CD8-positive, alpha-beta memory T cell (primary cell): ENCODE data around the gene TRIM44. TPM values are rescaled to one million over a fixed set of nuclear protein-coding genes. Genes with fewer than 3 reads are reported as not detected.
A peak's percentile ranks its signal among the peaks of the same experiment; 100 is the strongest.

ENCODE experiments used
- CTCF ChIA-PET: fragments of 350-600 bp; sonication (Branson Sonifier 250); formaldehyde crosslinking; loops from one replicate; lab custom pipeline; 2021; ENCODE audit warnings: antibody characterized with exemption; lab: Charles Lee
- POLR2A ChIA-PET: fragments of 350-600 bp; sonication (Branson Sonifier 250); formaldehyde crosslinking; loops from one replicate; lab custom pipeline; 2021; ENCODE audit warnings: antibody characterized with exemption; lab: Charles Lee
- DNase-seq, 5 donors: peaks; one replicate each; pipeline versions ENCODE4 v3.0.0 to v3.0.0-alpha.2; 2020 to 2022; ENCODE audit warnings: mixed read lengths in 1 of 5
- H3K27ac ChIP-seq: one replicate; pipeline ENCODE4 v1.7.0; 2013; ENCODE audit warnings: low read depth, mild to moderate bottlenecking, low read length, moderate library complexity
- H3K27me3 ChIP-seq: 2 replicates; pipeline ENCODE4 v1.7.0; 2013; ENCODE audit warnings: low read length, mild to moderate bottlenecking; ENCODE audit not compliant: insufficient read depth, poor library complexity, severe bottlenecking
- H3K36me3 ChIP-seq: 2 replicates; pipeline ENCODE4 v1.7.0; 2013; ENCODE audit warnings: mild to moderate bottlenecking, low read length, moderate library complexity; ENCODE audit not compliant: insufficient read depth
- H3K4me1 ChIP-seq: 2 replicates; pipeline ENCODE4 v1.7.0; 2013; ENCODE audit warnings: mild to moderate bottlenecking, low read length, moderate library complexity; ENCODE audit not compliant: insufficient read depth
- H3K4me3 ChIP-seq: 2 replicates; pipeline ENCODE4 v1.7.0; 2013; ENCODE audit warnings: mild to moderate bottlenecking, low read length
- H3K9me3 ChIP-seq: 2 replicates; pipeline ENCODE4 v1.7.0; 2013; ENCODE audit warnings: mild to moderate bottlenecking, low read length
- H3K27ac Mint-ChIP-seq, 8 donors: one replicate each; pipeline ENCODE4 v1.8.0; 2020 to 2021; ENCODE audit warnings: mixed read lengths in 8 of 8, mild to moderate bottlenecking in 6 of 8, inconsistent platforms in 3 of 8, moderate library complexity in 3 of 8
- H3K27me3 Mint-ChIP-seq, 2 donors: one replicate each; pipeline ENCODE4 v1.8.0; 2020 to 2021; ENCODE audit warnings: mixed read lengths in 2 of 2, mild to moderate bottlenecking in 1 of 2, moderate library complexity in 1 of 2
- H3K36me3 Mint-ChIP-seq, 3 donors: one replicate each; pipeline ENCODE4 v1.8.0; 2020 to 2021; ENCODE audit warnings: mixed read lengths in 3 of 3, inconsistent platforms in 1 of 3, mild to moderate bottlenecking in 1 of 3
- H3K4me1 Mint-ChIP-seq, 3 donors: one replicate each; pipeline ENCODE4 v1.8.0; 2020 to 2021; ENCODE audit warnings: mixed read lengths in 3 of 3, inconsistent platforms in 1 of 3, mild to moderate bottlenecking in 1 of 3
- H3K4me3 Mint-ChIP-seq, 7 donors: one replicate each; pipeline ENCODE4 v1.8.0; 2020 to 2021; ENCODE audit warnings: mixed read lengths in 7 of 7, mild to moderate bottlenecking in 6 of 7, moderate library complexity in 4 of 7, inconsistent platforms in 2 of 7
- H3K9me3 Mint-ChIP-seq, 5 donors: one replicate each; pipeline ENCODE4 v1.8.0; 2020 to 2022; ENCODE audit warnings: mixed read lengths in 5 of 5, mild to moderate bottlenecking in 3 of 5, moderate library complexity in 2 of 5, inconsistent platforms in 1 of 5
- polyA plus RNA-seq: library from polyadenylated mRNA; unstranded; fragments of 300-500 nt; fragmentation: Illumina TruSeq; gene quantifications from one replicate; pipeline ENCODE4 v1.2.3, GENCODE V29; 2021
- total RNA-seq, 2 experiments: library from RNA; stranded (reverse); gene quantifications; one replicate each; pipeline ENCODE4 v1.2.3, GENCODE V29; 2021

The TRIM44 gene
- total and polyA plus RNA-seq, 3 experiments from 2014 or later = 36.8 to 40.4 (median 40.4) TPM

DNA sequence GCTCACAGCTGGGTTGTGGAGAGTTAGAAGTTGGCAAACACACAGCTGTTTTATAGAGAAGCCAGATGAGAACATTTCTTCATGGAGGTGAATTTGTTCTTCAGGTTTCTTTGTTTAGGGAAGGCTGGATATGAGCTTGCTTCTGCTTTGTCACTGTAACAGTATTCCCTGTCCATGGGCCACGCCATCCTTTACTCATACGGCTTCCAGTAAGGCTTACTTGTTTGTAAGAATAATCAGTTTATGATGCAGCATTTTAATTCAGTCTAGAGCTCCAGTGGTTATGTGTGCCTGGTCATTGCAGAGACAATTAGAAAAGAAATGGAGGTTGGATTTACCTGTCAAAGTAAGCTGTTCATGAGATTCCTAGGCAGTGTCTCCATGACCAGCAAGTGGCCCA, 131.8 kb downstream of the TRIM44 start:
- no peak for DNase-seq
- Mint-ChIP-seq H3K4me1 (peaks cover 14 to 37% (median 26%) of the 10 kb centered on the region in 3 donors), H3K27ac (no peak overlapping the region), H3K36me3 (peaks cover under 1 to 23% (median 16%) of the 10 kb centered on the region in 3 donors), H3K4me3 (no peak overlapping the region), H3K9me3 (no peaks in the 10 kb centered on the region), H3K27me3 (no peaks in the 10 kb centered on the region)
- H3K27me3 ChIP-seq = no peaks in the 10 kb centered on the region
- ChIA-PET POLR2A (no interaction called here), CTCF (interaction anchor here (0.9 to 1.9 kb wide), 3 partner anchors 15 to 28 kb away, joined by 3 to 6 read pairs (median 3); no protein-coding TSS in a partner anchor)
- H3K36me3 ChIP-seq = no peaks in the 10 kb centered on the region
- H3K4me1 ChIP-seq = no peaks in the 10 kb centered on the region
- no peak overlapping the region for H3K27ac ChIP-seq
- no peak overlapping the region for H3K4me3 ChIP-seq
- H3K9me3 ChIP-seq = no peaks in the 10 kb centered on the region

DNA sequence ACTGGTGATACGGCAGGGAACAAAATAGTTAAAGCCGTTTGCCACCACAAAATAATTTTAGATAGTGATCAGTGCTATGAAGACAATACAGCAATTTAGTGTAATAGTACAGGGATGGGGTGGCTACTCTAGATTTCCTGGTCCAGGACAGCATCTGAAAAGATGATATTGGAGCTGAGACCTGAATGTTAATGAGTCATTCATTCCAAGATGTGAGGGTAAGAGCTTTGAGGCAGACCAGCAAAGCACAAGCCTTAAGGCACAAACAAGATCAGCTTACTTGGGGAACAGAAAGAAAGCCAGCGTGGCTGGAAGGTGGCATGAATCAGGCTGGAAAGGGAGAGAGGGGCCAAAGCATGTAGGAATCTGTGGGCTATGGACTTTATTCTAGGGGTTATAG, 132.3 kb downstream of the TRIM44 start:
- Mint-ChIP-seq H3K4me3 (no peak overlapping the region), H3K4me1 (peaks cover 17 to 37% (median 31%) of the 10 kb centered on the region in 3 donors), H3K36me3 (peaks cover 5 to 23% (median 16%) of the 10 kb centered on the region in 3 donors), H3K27ac (no peak overlapping the region), H3K9me3 (no peaks in the 10 kb centered on the region), H3K27me3 (no peaks in the 10 kb centered on the region)
- H3K4me1 ChIP-seq = no peaks in the 10 kb centered on the region
- H3K27ac ChIP-seq = no peak overlapping the region
- H3K27me3 ChIP-seq = no peaks in the 10 kb centered on the region
- no peak overlapping the region for H3K4me3 ChIP-seq
- ChIA-PET CTCF (interaction anchor here (1.0 to 1.9 kb wide), 2 partner anchors 18 to 27 kb away, joined by 3 to 6 read pairs; no protein-coding TSS in a partner anchor), POLR2A (no interaction called here)
- no peaks in the 10 kb centered on the region for H3K9me3 ChIP-seq
- no peaks in the 10 kb centered on the region for H3K36me3 ChIP-seq
- DNase-seq = no peak

DNA sequence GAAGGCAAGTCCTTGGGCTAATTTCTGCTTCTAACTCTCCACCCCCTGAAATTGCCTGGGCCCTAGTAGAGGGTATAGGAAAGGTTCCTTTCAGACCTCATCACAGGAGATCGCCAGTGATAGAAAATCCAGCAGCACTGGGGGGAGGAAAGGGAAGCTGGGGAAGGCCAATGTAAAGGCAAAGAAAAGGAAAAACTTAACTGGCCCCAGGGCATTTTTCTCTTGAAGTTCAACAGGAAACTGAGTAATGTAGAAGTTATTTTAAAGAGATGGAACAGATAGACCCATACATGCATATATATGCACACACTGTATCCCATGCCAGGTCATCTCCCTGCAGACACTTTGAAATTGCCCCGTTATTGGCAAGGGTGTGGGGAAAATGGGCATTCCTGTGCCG, 134.0 kb downstream of the TRIM44 start:
- no peaks in the 10 kb centered on the region for H3K9me3 Mint-ChIP-seq
- Histone ChIP-seq H3K4me3 (no peak overlapping the region), H3K36me3 (no peaks in the 10 kb centered on the region), H3K4me1 (no peaks in the 10 kb centered on the region), H3K9me3 (no peaks in the 10 kb centered on the region), H3K27ac (no peak overlapping the region), H3K27me3 (no peaks in the 10 kb centered on the region)
- H3K36me3 Mint-ChIP-seq = peaks cover 8 to 18% (median 12%) of the 10 kb centered on the region in 3 donors
- no peak overlapping the region for H3K27ac Mint-ChIP-seq
- peaks cover 15 to 41% (median 33%) of the 10 kb centered on the region in 3 donors for H3K4me1 Mint-ChIP-seq
- H3K27me3 Mint-ChIP-seq = peaks cover 0 to 1% of the 10 kb centered on the region in 2 donors
- ChIA-PET CTCF (no interaction called here), POLR2A (interaction anchor here (0.5 kb wide), 1 partner anchor 25 kb away, joined by 5 read pairs; no protein-coding TSS in a partner anchor)
- no peak overlapping the region for H3K4me3 Mint-ChIP-seq
- DNase-seq = no peak

DNA sequence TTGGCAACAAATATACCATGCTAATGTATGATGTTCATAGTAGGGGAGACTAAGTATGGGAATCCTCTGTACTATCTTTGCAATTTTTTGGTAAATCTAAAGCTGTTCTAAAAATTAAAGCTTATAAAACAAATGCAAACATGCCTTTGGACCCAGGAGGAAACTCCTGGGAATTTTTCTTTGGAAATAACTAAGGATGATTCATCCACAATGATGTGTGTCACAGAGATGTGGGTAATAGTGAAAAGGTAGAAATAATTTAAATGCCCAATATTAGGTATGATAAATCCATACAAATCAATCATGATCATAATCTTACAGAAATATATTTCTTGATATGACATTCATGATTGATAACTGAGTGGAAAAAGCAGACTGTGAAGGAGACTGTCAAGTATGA, 135.8 kb downstream of the TRIM44 start:
- CTCF ChIA-PET = no interaction called here

DNA sequence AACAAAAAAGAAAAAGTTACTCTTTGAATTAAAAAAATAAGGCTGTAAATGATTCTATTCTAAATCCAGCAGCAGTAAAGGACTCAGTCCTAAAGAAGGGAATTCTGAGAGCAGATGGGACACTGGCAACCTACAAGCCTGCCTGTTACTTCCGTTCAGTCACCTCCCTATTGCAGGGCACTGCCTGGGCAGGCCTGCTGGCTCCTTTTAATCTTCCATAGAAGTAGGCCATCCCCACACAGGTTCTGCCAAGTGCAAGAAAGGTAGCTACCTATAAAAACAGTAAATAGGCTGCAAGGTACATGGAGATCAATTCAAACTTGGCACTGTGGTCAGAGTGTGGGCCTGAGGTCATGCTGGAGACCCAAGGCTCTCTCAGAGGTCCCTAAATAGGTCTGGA, 136.4 kb downstream of the TRIM44 start:
- Histone ChIP-seq H3K4me3 (no peak overlapping the region), H3K4me1 (no peaks in the 10 kb centered on the region), H3K27ac (no peak overlapping the region), H3K27me3 (no peaks in the 10 kb centered on the region), H3K36me3 (no peaks in the 10 kb centered on the region), H3K9me3 (no peaks in the 10 kb centered on the region)
- ChIA-PET POLR2A (no interaction called here), CTCF (no interaction called here)
- H3K27me3 Mint-ChIP-seq = peaks cover 0 to 1% of the 10 kb centered on the region in 2 donors
- peak overlapping the region in 1 of 7 donors; percentile 32 for H3K4me3 Mint-ChIP-seq
- DNase-seq = no peak
- H3K9me3 Mint-ChIP-seq = no peaks in the 10 kb centered on the region
- no peak overlapping the region for H3K27ac Mint-ChIP-seq
- peaks cover 8 to 14% (median 12%) of the 10 kb centered on the region in 3 donors for H3K36me3 Mint-ChIP-seq
- H3K4me1 Mint-ChIP-seq = peaks cover 15 to 32% (median 21%) of the 10 kb centered on the region in 3 donors

More for the DNA sequence above, 135.8 kb downstream of the TRIM44 start:
- no peak overlapping the region for H3K4me3 Mint-ChIP-seq
- Histone ChIP-seq H3K36me3 (no peaks in the 10 kb centered on the region), H3K4me3 (no peak overlapping the region), H3K4me1 (no peaks in the 10 kb centered on the region), H3K27ac (no peak overlapping the region), H3K9me3 (no peaks in the 10 kb centered on the region), H3K27me3 (no peaks in the 10 kb centered on the region)
- peaks cover 15 to 32% (median 21%) of the 10 kb centered on the region in 3 donors for H3K4me1 Mint-ChIP-seq
- H3K27ac Mint-ChIP-seq = no peak overlapping the region
- POLR2A ChIA-PET = no interaction called here
- peaks cover 0 to 1% of the 10 kb centered on the region in 2 donors for H3K27me3 Mint-ChIP-seq
- no peaks in the 10 kb centered on the region for H3K9me3 Mint-ChIP-seq
- H3K36me3 Mint-ChIP-seq = peaks cover 8 to 14% (median 14%) of the 10 kb centered on the region in 3 donors
- no peak for DNase-seq

DNA sequence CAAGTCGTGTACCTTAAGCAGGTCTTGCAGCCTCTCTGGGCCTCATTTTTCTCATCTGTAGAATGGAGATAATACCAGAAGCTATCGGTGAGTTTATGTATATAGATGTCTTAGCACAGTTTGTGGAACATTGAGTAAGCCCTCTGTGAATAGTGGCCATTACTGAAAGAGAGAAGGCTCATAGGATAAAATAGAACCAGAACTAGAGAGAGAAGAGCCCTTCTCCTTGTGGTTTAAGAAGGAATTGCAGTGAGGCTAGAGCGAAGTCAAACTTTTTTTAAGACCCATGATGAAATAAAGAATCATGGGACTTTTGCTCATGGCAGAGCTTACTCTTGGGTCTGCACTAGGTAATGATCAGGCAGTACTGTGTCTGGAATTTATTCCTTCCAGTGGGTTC, 137.1 kb downstream of the TRIM44 start:
- Histone ChIP-seq H3K27me3 (no peaks in the 10 kb centered on the region), H3K27ac (no peak overlapping the region), H3K4me1 (no peaks in the 10 kb centered on the region), H3K4me3 (no peak overlapping the region), H3K36me3 (no peaks in the 10 kb centered on the region), H3K9me3 (no peaks in the 10 kb centered on the region)
- no peak overlapping the region for H3K4me3 Mint-ChIP-seq
- H3K4me1 Mint-ChIP-seq = peaks cover 13 to 27% (median 21%) of the 10 kb centered on the region in 3 donors
- no peak for DNase-seq
- H3K9me3 Mint-ChIP-seq = no peaks in the 10 kb centered on the region
- ChIA-PET CTCF (interaction anchor here (2.7 kb wide), 1 partner anchor 22 kb away, joined by 15 read pairs; no protein-coding TSS in a partner anchor), POLR2A (no interaction called here)
- peaks cover 8 to 14% (median 12%) of the 10 kb centered on the region in 3 donors for H3K36me3 Mint-ChIP-seq
- no peak overlapping the region for H3K27ac Mint-ChIP-seq
- peaks cover 0 to 1% of the 10 kb centered on the region in 2 donors for H3K27me3 Mint-ChIP-seq

DNA sequence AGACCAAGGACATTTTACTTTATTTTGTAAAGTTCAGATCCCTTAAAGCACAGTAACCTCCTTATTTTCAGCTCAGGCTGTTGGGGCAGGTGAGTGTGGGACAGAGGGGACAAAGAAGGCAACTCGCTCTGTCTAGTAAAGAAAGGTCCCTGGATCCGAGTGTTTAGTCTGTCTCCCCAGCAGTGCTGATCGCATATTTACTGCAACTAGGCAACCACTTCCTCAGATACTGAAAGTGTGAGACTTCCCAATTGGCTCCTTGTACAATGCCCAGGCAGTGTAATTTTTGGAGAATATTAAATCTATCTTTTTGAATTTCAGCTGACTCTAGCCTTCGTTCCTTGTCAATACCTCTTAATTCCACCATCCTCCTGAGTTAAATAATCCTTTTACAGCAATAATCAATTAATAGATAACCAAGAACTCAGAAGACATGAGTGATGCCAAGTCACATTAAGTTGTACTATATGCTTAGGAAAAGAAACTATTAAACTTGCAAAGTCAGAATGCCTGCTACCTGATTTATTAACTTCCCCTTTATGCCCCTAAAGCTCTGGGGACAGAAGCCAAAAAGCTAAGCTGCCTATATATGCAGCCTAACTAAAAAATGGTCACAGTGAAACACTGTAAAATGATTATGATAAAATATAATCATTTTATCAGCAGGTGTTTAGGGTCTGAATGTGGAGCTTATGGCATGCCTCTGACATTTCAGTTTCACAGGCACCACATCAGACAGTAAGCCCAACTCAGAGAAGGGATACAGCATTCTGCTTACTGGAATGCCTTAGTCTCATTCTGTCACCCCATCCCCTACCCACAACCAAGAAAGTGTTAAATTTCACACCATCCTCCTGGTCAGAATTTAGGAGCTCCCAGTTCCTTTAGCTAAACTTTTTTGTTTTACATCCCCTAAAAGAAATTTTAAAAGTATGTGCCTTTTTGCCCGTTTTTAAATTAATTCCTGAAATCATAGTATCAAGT, 138.7 kb downstream of the TRIM44 start:
- no peaks in the 10 kb centered on the region for H3K9me3 ChIP-seq
- ChIA-PET POLR2A (no interaction called here), CTCF (interaction anchor here (1.0 to 2.7 kb wide), 3 partner anchors 20 to 185 kb away, joined by 3 to 15 read pairs (median 3); no protein-coding TSS in a partner anchor)
- DNase-seq = no peak
- peaks cover 11 to 27% (median 15%) of the 10 kb centered on the region in 3 donors for H3K4me1 Mint-ChIP-seq
- peaks cover 0 to 1% of the 10 kb centered on the region in 2 donors for H3K27me3 Mint-ChIP-seq
- H3K4me1 ChIP-seq = no peaks in the 10 kb centered on the region
- peaks cover 6% of the 10 kb centered on the region for H3K36me3 ChIP-seq
- peaks cover 8 to 18% (median 13%) of the 10 kb centered on the region in 3 donors for H3K36me3 Mint-ChIP-seq
- no peak overlapping the region for H3K27ac ChIP-seq
- H3K27ac Mint-ChIP-seq = no peak overlapping the region
- no peaks in the 10 kb centered on the region for H3K27me3 ChIP-seq
- no peak overlapping the region for H3K4me3 ChIP-seq
- no peaks in the 10 kb centered on the region for H3K9me3 Mint-ChIP-seq
- H3K4me3 Mint-ChIP-seq = no peak overlapping the region

DNA sequence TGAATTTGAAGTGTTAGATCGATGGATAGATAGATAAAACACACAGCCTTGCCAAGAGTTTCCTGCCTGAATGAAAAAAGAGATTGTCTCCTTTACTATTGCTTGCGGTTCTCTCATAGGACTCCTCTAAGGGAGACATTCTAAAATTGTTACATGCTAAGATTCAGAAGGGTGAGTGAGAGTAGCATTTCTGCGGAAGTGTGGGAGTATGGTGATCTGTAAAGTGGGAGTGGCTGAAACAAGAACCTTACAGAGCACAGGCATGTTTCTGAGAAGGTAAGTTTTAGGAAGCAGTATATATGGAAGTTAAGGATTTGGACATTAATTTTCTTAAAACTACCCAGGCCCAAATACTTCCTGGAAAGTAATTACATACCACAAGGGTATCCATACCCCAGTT, 139.6 kb downstream of the TRIM44 start:
- H3K27me3 ChIP-seq = no peaks in the 10 kb centered on the region
- no peak overlapping the region for H3K4me3 Mint-ChIP-seq
- no peaks in the 10 kb centered on the region for H3K9me3 ChIP-seq
- H3K27me3 Mint-ChIP-seq = peaks cover 0 to 1% of the 10 kb centered on the region in 2 donors
- DNase-seq = no peak
- no peaks in the 10 kb centered on the region for H3K4me1 ChIP-seq
- ChIA-PET CTCF (interaction anchor here (1.2 to 2.7 kb wide), 2 partner anchors 19 to 186 kb away, joined by 3 to 15 read pairs; no protein-coding TSS in a partner anchor), POLR2A (no interaction called here)
- no peaks in the 10 kb centered on the region for H3K9me3 Mint-ChIP-seq
- H3K27ac ChIP-seq = no peak overlapping the region
- H3K36me3 ChIP-seq = peaks cover 8% of the 10 kb centered on the region
- H3K4me1 Mint-ChIP-seq = peaks cover 7 to 27% (median 15%) of the 10 kb centered on the region in 3 donors
- H3K36me3 Mint-ChIP-seq = peaks cover 8 to 23% (median 12%) of the 10 kb centered on the region in 3 donors
- no peak overlapping the region for H3K27ac Mint-ChIP-seq
- H3K4me3 ChIP-seq = no peak overlapping the region
